Left forelimb (tissue), 1 donor: ENCODE data around the gene LRRC28.
"Not testable (repeated sequence)": the region's sequence is repeated elsewhere in the genome, so short reads cannot be mapped to it uniquely, and the experiment has no call there.

Source experiments
- DNase-seq: peaks from one replicate; pipeline ENCODE4 v3.0.0-alpha.2; 2018; ENCODE audit warnings: low spot score

LRRC28 gene

GRCh38 chr15:99396375-99396774 lies 145.1 kb downstream of the LRRC28 start:
- no peak for DNase-seq

GRCh38 chr15:99399061-99399460 lies 147.8 kb downstream of the LRRC28 start:
- DNase-seq: no peak

- DNase-seq: no peak
Measured at GRCh38 chr15:99399618-99400017, 148.3 kb downstream of the LRRC28 start.

GRCh38 chr15:99401216-99401615 lies 149.9 kb downstream of the LRRC28 start:
- not testable (repeated sequence) for DNase-seq

GRCh38 chr15:99402014-99402729 lies 150.9 kb downstream of the LRRC28 start:
- DNase-seq: no peak

GRCh38 chr15:99403597-99403996 lies 152.3 kb downstream of the LRRC28 start:
- no peak for DNase-seq

- DNase-seq: no peak
Measured at GRCh38 chr15:99404454-99404853, 153.2 kb downstream of the LRRC28 start.

- no peak for DNase-seq
Measured at GRCh38 chr15:99406120-99406519, 154.8 kb downstream of the LRRC28 start.

- no peak for DNase-seq
Measured at GRCh38 chr15:99406716-99407487, 155.6 kb downstream of the LRRC28 start.

- no peak for DNase-seq
Measured at GRCh38 chr15:99407716-99408115, 156.4 kb downstream of the LRRC28 start.

- DNase-seq: no peak
Measured at GRCh38 chr15:99408236-99409096, 157.2 kb downstream of the LRRC28 start.

- DNase-seq: no peak
Measured at GRCh38 chr15:99409097-99409473, 157.8 kb downstream of the LRRC28 start.

GRCh38 chr15:99409560-99409959 lies 158.3 kb downstream of the LRRC28 start:
- no peak for DNase-seq

GRCh38 chr15:99410477-99410876 lies 159.2 kb downstream of the LRRC28 start:
- DNase-seq: no peak

- DNase-seq: no peak
Measured at GRCh38 chr15:99411234-99411633, 160.0 kb downstream of the LRRC28 start.

- no peak for DNase-seq
Measured at GRCh38 chr15:99412082-99412481, 160.8 kb downstream of the LRRC28 start.

- DNase-seq: no peak
Measured at GRCh38 chr15:99412626-99413025, 161.3 kb downstream of the LRRC28 start.

GRCh38 chr15:99413955-99414754 lies 162.9 kb downstream of the LRRC28 start:
- no peak for DNase-seq

- DNase-seq: no peak
Measured at GRCh38 chr15:99414755-99415731, 163.8 kb downstream of the LRRC28 start.
